Hepatocyte (in vitro differentiated cells): ENCODE results near the gene CLDN18. TPM values are rescaled to one million over a fixed set of nuclear protein-coding genes. Genes with fewer than 3 reads are reported as not detected.

Experiments
- DNase-seq: peaks from one replicate; pipeline ENCODE4 v3.0.0-alpha.2; 2016; ENCODE audit warnings: low spot score
- H2AFZ ChIP-seq: fragments of 200-600 bp; sonication (generic); 2 replicates; pipeline ENCODE4 v1.6.0; 2016; ENCODE audit warnings: antibody characterized with exemption, mild to moderate bottlenecking
- H3K27ac ChIP-seq: fragments of 200-600 bp; sonication (generic); 2 replicates; pipeline ENCODE4 v1.5.1; 2016; ENCODE audit warnings: mild to moderate bottlenecking
- H3K27me3 ChIP-seq: fragments of 200-600 bp; sonication (generic); 2 replicates; pipeline ENCODE4 v1.6.1; 2016
- H3K36me3 ChIP-seq: fragments of 200-600 bp; sonication (generic); replicated peaks from 2 replicates; pipeline ENCODE4 v1.5.1; 2016; ENCODE audit warnings: low read depth; ENCODE audit not compliant: insufficient read depth
- H3K4me1 ChIP-seq: fragments of 200-600 bp; sonication (generic); 2 replicates; pipeline ENCODE4 v1.5.1; 2016; ENCODE audit warnings: mild to moderate bottlenecking, moderate library complexity; ENCODE audit not compliant: insufficient read depth
- H3K4me2 ChIP-seq: fragments of 200-600 bp; sonication (generic); 2 replicates; pipeline ENCODE4 v1.6.0; 2016
- H3K4me3 ChIP-seq: fragments of 200-600 bp; sonication (generic); 2 replicates; pipeline ENCODE4 v1.5.1; 2016; ENCODE audit warnings: mild to moderate bottlenecking
- H3K79me2 ChIP-seq: fragments of 200-600 bp; sonication (generic); 2 replicates; pipeline ENCODE4 v1.6.0; 2017; ENCODE audit warnings: mild to moderate bottlenecking
- H3K9me2 ChIP-seq: fragments of 200-600 bp; sonication (generic); replicated peaks from 2 replicates; pipeline ENCODE4 v1.6.0; 2017; ENCODE audit warnings: mild to moderate bottlenecking; ENCODE audit not compliant: insufficient read depth
- H3K9me3 ChIP-seq: fragments of 200-600 bp; sonication (generic); 2 replicates; pipeline ENCODE4 v1.5.1; 2016; ENCODE audit warnings: low read depth, mild to moderate bottlenecking
- H4K20me1 ChIP-seq: fragments of 200-600 bp; sonication (generic); 2 replicates; pipeline ENCODE4 v1.6.0; 2016; ENCODE audit warnings: mild to moderate bottlenecking; ENCODE audit not compliant: insufficient read depth, poor library complexity, severe bottlenecking
- CTCF ChIP-seq: fragments of 200-600 bp; sonication (generic); IDR thresholded peaks from 2 replicates; pipeline ENCODE4 v1.5.1; 2016; ENCODE audit warnings: antibody characterized with exemption, mild to moderate bottlenecking; ENCODE audit not compliant: poor library complexity
- EZH2 ChIP-seq: fragments of 200-600 bp; sonication (generic); IDR thresholded peaks from 2 replicates; pipeline ENCODE4 v1.6.1; 2016; ENCODE audit warnings: antibody characterized with exemption, mild to moderate bottlenecking, borderline replicate concordance
- EZH2phosphoT487 ChIP-seq: fragments of 200-600 bp; sonication (generic); IDR thresholded peaks from one replicate; pipeline ENCODE4 v1.6.1; 2018; ENCODE audit warnings: antibody characterized with exemption, mild to moderate bottlenecking, low read depth, moderate library complexity; ENCODE audit not compliant: unreplicated experiment, severe bottlenecking
- WGBS: methylation state at CpG from one replicate; pipeline ENCODE4 v1.1.6; 2016; ENCODE audit warnings: low lambda C conversion rate; ENCODE audit errors: missing lambda C conversion rate; 5-methylcytosine and 5-hydroxymethylcytosine counted together
- polyA plus RNA-seq: library from polyadenylated mRNA; unstranded; fragments of >200 nt; fragmentation: Nextera tagmentation; extraction: Ambion mirVana; gene quantifications from 2 replicates; pipeline ENCODE4 v1.2.1, GENCODE V29; 2016
- total RNA-seq: library from RNA; depleted of rRNA; stranded (reverse); fragments of >200 nt; gene quantifications from 2 replicates; pipeline ENCODE4 v1.2.3, GENCODE V29; 2014

CLDN18 gene
- total and polyA plus RNA-seq, 2 experiments from 2014 or later, result 36.4 to 73.0 TPM

DNA sequence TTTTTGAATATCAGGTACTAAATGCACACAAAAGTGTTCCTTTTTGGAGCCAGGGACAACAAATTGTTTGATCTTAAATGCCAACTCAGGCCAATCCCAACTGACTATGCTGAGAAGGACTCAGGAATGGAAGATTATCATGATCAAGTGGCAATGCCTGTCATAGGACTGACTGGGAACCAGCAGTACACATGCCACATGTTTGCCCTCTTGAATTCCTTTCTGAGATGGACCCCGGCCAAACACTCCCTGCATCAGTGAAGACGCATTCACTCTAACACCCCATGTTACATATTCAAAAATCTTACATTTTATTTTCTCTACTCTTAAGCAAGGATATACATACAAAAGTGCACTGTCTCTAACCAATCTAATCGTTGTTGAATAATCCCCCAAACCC is 36.1 kb downstream of the CLDN18 start:
- Histone ChIP-seq H3K4me2 (no peak overlapping the region), H3K27ac (no peak overlapping the region), H3K9me3 (no peaks in the 10 kb centered on the region), H3K27me3 (no peaks in the 10 kb centered on the region), H3K4me3 (no peak overlapping the region), H3K79me2 (no peaks in the 10 kb centered on the region), H3K36me3 (no peaks in the 10 kb centered on the region), H3K4me1 (no peaks in the 10 kb centered on the region), H3K9me2 (no peaks in the 10 kb centered on the region), H2AFZ (no peak overlapping the region), H4K20me1 (no peaks in the 10 kb centered on the region)
- 87% methylated on average over 3 of the region's 3 CpGs for WGBS
- no peak for TF ChIP-seq EZH2phosphoT487
- no peak for TF ChIP-seq EZH2
- no peak for TF ChIP-seq CTCF
- no peak for DNase-seq

DNA sequence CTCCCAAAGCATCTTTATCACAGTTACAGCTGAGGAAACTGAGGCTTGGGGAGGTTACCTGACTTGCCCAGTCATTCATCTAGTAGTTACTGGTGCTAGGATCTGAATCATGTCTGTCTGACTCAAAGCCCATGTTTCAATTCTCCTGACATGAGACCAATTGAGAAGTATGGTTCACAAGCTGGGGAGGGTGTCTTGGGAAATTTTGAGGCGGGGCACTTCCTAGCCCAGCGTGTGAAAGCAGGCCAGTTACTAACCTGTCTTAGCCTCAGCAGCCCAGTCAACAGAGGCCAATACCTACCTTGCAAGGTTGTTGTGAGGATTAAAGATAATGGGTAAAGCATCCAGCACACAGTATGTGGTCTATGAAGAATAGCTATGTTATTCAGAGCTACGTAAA is 37.0 kb downstream of the CLDN18 start:
- DNase-seq, result no peak
- WGBS, result 27% methylated on average over 3 of the region's 3 CpGs
- no peaks in the 10 kb centered on the region for H3K9me2 ChIP-seq
- H3K36me3 ChIP-seq, result no peaks in the 10 kb centered on the region
- H3K27me3 ChIP-seq, result no peaks in the 10 kb centered on the region
- no peaks in the 10 kb centered on the region for H3K9me3 ChIP-seq
- no peak overlapping the region for H2AFZ ChIP-seq
- no peaks in the 10 kb centered on the region for H3K79me2 ChIP-seq
- no peak overlapping the region for H3K4me2 ChIP-seq
- no peak overlapping the region for H3K27ac ChIP-seq
- no peak overlapping the region for H3K4me3 ChIP-seq
- H3K4me1 ChIP-seq, result no peaks in the 10 kb centered on the region
- no peaks in the 10 kb centered on the region for H4K20me1 ChIP-seq
- TF ChIP-seq CTCF, result no peak
- TF ChIP-seq EZH2phosphoT487, result no peak

GRCh38 chr3:138047596-138048158 is 37.7 kb downstream of the CLDN18 start:
- Histone ChIP-seq H3K79me2 (no peaks in the 10 kb centered on the region), H3K9me2 (no peaks in the 10 kb centered on the region), H3K4me3 (no peak overlapping the region), H3K27ac (no peak overlapping the region), H3K4me1 (no peaks in the 10 kb centered on the region), H3K9me3 (no peaks in the 10 kb centered on the region), H3K27me3 (no peaks in the 10 kb centered on the region), H4K20me1 (no peaks in the 10 kb centered on the region), H2AFZ (no peak overlapping the region), H3K4me2 (no peak overlapping the region), H3K36me3 (no peaks in the 10 kb centered on the region)
- WGBS, result 50% methylated on average over 5 of the region's 5 CpGs
- TF ChIP-seq EZH2phosphoT487, result no peak
- TF ChIP-seq CTCF, result no peak
- no peak for TF ChIP-seq EZH2
- DNase-seq, result no peak
